Cardiac muscle cell (in vitro differentiated cells and primary cell): ENCODE measurements around the gene ZNF598. TPM values are rescaled to one million over a fixed set of nuclear protein-coding genes. Genes with fewer than 3 reads are reported as not detected.

Source experiments
- DNase-seq, 2 donors: peaks; one replicate each; pipeline versions ENCODE4 v3.0.0 to v3.0.0-alpha.2; 2010 to 2017; ENCODE audit warnings: low read depth in 1 of 2, low spot score in 1 of 2
- H3K27ac ChIP-seq: fragments of 200-600 bp; sonication (generic); 2 replicates; pipeline ENCODE4 v1.5.1; 2016
- H3K27me3 ChIP-seq: fragments of 200-600 bp; sonication (generic); 2 replicates; pipeline ENCODE4 v1.6.0; 2016; ENCODE audit warnings: control low read depth
- H3K36me3 ChIP-seq: fragments of 200-600 bp; sonication (generic); 2 replicates; pipeline ENCODE4 v1.5.1; 2016; ENCODE audit warnings: control low read depth
- H3K4me1 ChIP-seq: fragments of 200-600 bp; sonication (generic); 2 replicates; pipeline ENCODE4 v1.8.1; 2017; ENCODE audit warnings: low read depth, mild to moderate bottlenecking, mixed run types
- H3K4me3 ChIP-seq: fragments of 200-600 bp; sonication (generic); 2 replicates; pipeline ENCODE4 v1.5.1; 2016; ENCODE audit warnings: mild to moderate bottlenecking
- H3K9me3 ChIP-seq: fragments of 200-600 bp; sonication (generic); 2 replicates; pipeline ENCODE4 v1.5.1; 2017; ENCODE audit warnings: low read depth, mild to moderate bottlenecking, control low read depth
- polyA plus RNA-seq: library from polyadenylated mRNA; unstranded; fragments of >200 nt; fragmentation: Nextera tagmentation; extraction: Ambion mirVana; gene quantifications from 2 replicates; pipeline ENCODE4 v1.2.1, GENCODE V29; 2016
- total RNA-seq: library from RNA; depleted of rRNA; stranded (reverse); fragments of >200 nt; gene quantifications from 2 replicates; pipeline ENCODE4 v1.2.3, GENCODE V29; 2016
- TF ChIP-seq, protein P1 (sequence below): IDR thresholded peaks from 2 replicates; pipeline ENCODE4 v1.5.1; 2012; ENCODE audit warnings: low read depth, mild to moderate bottlenecking, low read length

ZNF598 gene
- total and polyA plus RNA-seq, 2 experiments from 2014 or later: 28.8 to 50.4 TPM

DNA sequence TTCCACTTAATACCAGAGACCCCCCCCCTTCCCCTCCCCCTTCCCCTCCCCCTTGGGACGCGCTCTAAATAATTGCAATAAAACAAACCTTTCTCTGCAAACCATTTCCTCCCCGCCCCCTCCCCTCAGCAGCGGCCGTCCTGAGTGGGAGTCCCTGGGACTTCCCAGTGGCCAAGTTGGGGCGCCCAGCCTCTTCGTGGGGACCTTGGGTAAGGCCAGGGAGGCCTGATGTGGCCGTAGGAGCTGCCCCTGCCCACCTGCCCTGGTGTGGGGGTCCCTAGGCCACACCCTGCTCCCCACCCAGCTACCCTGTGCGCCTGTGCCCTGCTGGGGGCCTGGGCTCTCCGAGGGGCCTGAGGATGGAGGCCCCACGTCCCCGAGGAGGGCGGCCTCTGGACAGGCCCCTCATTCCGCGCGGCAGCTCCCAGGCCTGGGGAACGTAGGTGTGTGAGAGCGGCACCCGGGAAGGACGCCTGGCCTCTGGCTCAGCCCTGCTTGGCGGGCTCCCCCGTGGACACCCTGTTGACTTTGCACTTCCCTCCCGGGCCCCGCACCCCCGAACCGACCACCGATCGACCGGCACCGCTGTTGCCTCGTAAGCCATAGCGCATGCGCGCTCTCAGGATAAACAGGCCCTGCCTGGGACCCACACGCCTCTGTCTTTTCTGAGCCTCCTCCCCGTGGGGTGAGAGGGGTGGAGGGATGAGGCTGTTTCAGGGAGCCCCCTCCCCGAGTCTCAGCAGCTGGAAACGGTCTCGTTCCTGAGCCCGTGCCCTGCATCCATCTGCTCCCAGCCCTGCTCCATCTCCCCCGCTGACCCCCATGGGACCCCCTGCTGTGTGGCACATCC is 29.0 kb upstream of the ZNF598 start:
- DNase-seq: no peak

DNA sequence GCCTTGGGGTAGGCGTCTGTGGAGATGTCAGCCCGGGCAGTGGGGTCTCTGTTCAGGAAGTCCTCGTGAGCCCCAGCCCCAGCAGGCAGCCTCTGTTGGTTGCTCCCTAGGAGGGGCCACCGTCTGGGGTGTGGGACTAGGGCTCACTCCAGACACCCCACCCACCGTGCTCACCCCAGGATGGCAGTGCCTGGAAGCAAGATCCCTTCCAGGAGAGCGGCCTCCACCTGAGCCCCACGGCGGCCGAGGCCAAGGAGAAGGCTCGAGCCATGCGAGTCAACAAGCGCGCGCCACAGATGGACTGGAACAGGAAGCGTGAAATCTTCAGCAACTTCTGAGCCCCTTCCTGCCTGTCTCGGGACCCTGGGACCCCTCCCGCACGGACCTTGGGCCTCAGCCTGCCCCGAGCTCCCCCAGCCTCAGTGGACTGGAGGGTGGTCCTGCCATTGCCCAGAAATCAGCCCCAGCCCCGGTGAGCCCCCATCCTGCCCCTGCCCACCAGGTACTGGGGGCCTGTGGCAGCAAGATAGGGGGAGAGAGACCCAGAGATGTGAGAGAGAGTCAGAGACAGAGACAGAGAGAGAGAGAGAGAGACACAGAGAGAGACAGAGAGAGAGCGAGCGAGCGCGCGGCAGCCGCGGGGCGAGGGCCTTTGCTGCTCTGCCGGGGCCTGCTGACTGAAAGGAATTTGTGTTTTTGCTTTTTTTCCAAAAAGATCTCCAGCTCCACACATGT is 28.2 kb upstream of the ZNF598 start:
- TF ChIP-seq, protein P1, sequence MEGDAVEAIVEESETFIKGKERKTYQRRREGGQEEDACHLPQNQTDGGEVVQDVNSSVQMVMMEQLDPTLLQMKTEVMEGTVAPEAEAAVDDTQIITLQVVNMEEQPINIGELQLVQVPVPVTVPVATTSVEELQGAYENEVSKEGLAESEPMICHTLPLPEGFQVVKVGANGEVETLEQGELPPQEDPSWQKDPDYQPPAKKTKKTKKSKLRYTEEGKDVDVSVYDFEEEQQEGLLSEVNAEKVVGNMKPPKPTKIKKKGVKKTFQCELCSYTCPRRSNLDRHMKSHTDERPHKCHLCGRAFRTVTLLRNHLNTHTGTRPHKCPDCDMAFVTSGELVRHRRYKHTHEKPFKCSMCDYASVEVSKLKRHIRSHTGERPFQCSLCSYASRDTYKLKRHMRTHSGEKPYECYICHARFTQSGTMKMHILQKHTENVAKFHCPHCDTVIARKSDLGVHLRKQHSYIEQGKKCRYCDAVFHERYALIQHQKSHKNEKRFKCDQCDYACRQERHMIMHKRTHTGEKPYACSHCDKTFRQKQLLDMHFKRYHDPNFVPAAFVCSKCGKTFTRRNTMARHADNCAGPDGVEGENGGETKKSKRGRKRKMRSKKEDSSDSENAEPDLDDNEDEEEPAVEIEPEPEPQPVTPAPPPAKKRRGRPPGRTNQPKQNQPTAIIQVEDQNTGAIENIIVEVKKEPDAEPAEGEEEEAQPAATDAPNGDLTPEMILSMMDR: no peak
- Histone ChIP-seq H3K36me3 (no peaks in the 10 kb centered on the region), H3K27ac (no peak overlapping the region), H3K9me3 (no peaks in the 10 kb centered on the region), H3K27me3 (no peaks in the 10 kb centered on the region), H3K4me1 (peaks cover 20% of the 10 kb centered on the region), H3K4me3 (no peak overlapping the region)
- no peak for DNase-seq

More for the DNA sequence above, 29.0 kb upstream of the ZNF598 start:
- TF ChIP-seq, protein P1: no peak
- H3K4me3 ChIP-seq: no peak overlapping the region
- H3K27ac ChIP-seq: no peak overlapping the region
- peaks cover 17% of the 10 kb centered on the region for H3K4me1 ChIP-seq
- H3K9me3 ChIP-seq: no peaks in the 10 kb centered on the region
- H3K36me3 ChIP-seq: no peaks in the 10 kb centered on the region
- no peaks in the 10 kb centered on the region for H3K27me3 ChIP-seq

- Histone ChIP-seq H3K4me3 (no peak overlapping the region), H3K27ac (no peak overlapping the region), H3K4me1 (peaks cover 16% of the 10 kb centered on the region), H3K36me3 (no peaks in the 10 kb centered on the region), H3K27me3 (no peaks in the 10 kb centered on the region), H3K9me3 (no peaks in the 10 kb centered on the region)
- TF ChIP-seq, protein P1: no peak
- no peak for DNase-seq
Observed at GRCh38 chr16:2037115-2037514, 27.5 kb upstream of the ZNF598 start.

DNA sequence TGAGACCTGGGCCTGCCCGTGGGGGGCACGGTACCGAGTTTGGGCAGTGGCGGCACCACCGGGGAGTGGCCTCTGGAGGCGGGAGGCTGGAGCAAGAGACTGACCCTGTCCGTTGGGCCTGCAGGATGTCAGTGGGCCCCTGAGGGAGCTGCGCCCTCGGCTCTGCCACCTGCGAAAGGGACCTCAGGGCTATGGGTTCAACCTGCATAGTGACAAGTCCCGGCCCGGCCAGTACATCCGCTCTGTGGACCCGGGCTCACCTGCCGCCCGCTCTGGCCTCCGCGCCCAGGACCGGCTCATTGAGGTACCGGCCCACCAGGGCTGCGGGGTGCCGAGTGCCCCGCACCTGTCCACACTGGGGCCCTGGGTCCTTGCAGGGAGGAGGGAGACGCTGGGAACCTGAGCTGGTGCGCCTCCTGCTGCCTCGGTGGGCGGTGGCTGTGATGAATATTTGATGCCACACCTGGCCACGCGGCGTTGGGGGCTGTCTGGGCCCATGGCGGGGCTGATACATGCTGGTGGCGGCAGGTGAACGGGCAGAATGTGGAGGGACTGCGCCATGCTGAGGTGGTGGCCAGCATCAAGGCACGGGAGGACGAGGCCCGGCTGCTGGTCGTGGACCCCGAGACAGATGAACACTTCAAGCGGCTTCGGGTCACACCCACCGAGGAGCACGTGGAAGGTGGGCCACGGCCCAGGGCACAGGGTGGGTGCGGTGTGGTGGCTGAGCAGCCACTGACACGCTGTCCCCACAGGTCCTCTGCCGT is 26.8 kb upstream of the ZNF598 start:
- no peak for DNase-seq
- H3K9me3 ChIP-seq: no peaks in the 10 kb centered on the region
- no peak overlapping the region for H3K4me3 ChIP-seq
- H3K27ac ChIP-seq: peak overlapping the region; percentile 26
- TF ChIP-seq, protein P1: no peak
- H3K27me3 ChIP-seq: no peaks in the 10 kb centered on the region
- peaks cover 9% of the 10 kb centered on the region for H3K4me1 ChIP-seq
- H3K36me3 ChIP-seq: no peaks in the 10 kb centered on the region

DNA sequence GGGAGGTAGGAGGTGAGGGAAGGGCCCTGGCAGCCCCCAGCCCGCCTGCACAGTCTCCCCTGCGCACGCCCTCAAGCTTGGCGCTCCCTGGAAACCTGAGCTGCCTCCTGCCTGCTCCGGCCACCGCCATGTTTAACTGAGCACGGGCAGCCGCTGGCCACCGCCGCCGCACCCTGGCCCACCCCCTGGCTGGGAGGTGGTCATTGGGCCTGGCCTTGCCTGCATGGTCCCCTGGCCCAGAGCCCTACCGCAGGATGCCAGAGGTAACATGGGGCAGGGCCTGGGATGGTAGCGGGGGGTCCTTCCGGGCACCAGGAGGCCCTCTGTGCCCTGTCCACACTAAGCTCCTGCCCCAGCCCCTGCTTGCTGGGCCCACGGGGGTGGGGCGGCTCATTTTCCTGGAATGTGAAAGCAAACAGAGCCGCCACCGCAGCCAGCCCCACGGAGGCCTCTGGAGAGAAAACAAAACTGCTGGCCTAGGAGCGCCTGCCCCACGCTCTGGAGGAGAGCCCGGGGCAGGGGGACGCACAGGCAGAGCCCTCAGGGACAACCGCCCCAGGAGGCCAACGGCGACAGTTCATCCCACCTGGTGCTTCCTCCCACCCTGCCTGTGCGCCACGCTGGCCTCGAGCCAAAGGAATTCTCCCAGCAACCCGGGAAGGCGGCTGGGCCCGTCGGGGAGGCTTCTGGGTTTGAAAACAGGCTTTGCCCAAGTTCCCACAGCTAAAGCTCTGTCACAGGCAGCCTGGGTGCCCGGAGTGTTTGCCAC is 26.0 kb upstream of the ZNF598 start:
- no peak overlapping the region for H3K4me3 ChIP-seq
- peak overlapping the region; percentile 26 for H3K27ac ChIP-seq
- no peaks in the 10 kb centered on the region for H3K9me3 ChIP-seq
- no peaks in the 10 kb centered on the region for H3K36me3 ChIP-seq
- TF ChIP-seq, protein P1: no peak
- H3K4me1 ChIP-seq: peaks cover 7% of the 10 kb centered on the region
- peak in 1 of 2 donors; percentile 82 for DNase-seq
- H3K27me3 ChIP-seq: no peaks in the 10 kb centered on the region
